Body of pancreas (tissue), 4 donors: ENCODE data around the gene LGALS4. TPM values are rescaled to one million over a fixed set of nuclear protein-coding genes. Genes with fewer than 3 reads are reported as not detected.
"Not testable (repeated sequence)": the region's sequence is repeated elsewhere in the genome, so short reads cannot be mapped to it uniquely, and the experiment has no call there.

Experiments used
- ATAC-seq: fragments of 150-250 bp; one replicate; pipeline ENCODE4 v1.9.1; 2016
- DNase-seq, 4 donors: peaks; one replicate each; pipeline ENCODE4 v3.0.0-alpha.2; 2019
- H3K27ac ChIP-seq, 4 donors: fragments of 200-600 bp; sonication (generic); 1 replicate in 3 of 4; 2 replicates in 1 of 4; pipeline versions ENCODE4 v1.5.1 to v1.6.1; 2016 to 2019; ENCODE audit warnings: mild to moderate bottlenecking in 1 of 4, mixed read lengths in 1 of 4, moderate library complexity in 1 of 4
- H3K27me3 ChIP-seq, 2 donors: fragments of 200-600 bp; sonication (generic); one replicate each; pipeline ENCODE4 v1.6.0; 2016; ENCODE audit warnings: mild to moderate bottlenecking in 1 of 2
- H3K36me3 ChIP-seq, 2 donors: fragments of 200-600 bp; sonication (generic); replicated peaks in 1 of 2; 2 replicates each; pipeline ENCODE4 v1.5.1; 2016; ENCODE audit warnings: low read depth in 2 of 2; ENCODE audit not compliant: insufficient read depth in 1 of 2
- H3K4me1 ChIP-seq: fragments of 200-600 bp; sonication (generic); one replicate; pipeline ENCODE4 v1.6.0; 2016
- H3K4me3 ChIP-seq, 2 donors: fragments of 200-600 bp; sonication (generic); 1 replicate in 1 of 2; 2 replicates in 1 of 2; pipeline ENCODE4 v1.5.1; 2016 to 2019
- H3K9me3 ChIP-seq, 3 donors: fragments of 200-600 bp; sonication (generic); 1 replicate in 2 of 3; 2 replicates in 1 of 3; pipeline ENCODE4 v1.5.1; 2016
- CTCF ChIP-seq, 7 experiments: fragments of 450-650 bp in 4 of 7; fragments of 200-600 bp in 3 of 7; sonication (generic) in 3 of 7; IDR thresholded peaks; one replicate each; pipeline ENCODE4 v1.5.1; 2016 to 2019; ENCODE audit warnings: antibody characterized with exemption in 7 of 7
- POLR2A ChIP-seq, 3 donors: fragments of 450-650 bp; IDR thresholded peaks; one replicate each; pipeline ENCODE4 v1.6.1; 2016; ENCODE audit warnings: antibody characterized with exemption in 3 of 3, mild to moderate bottlenecking in 2 of 3
- WGBS, 2 donors: methylation state at CpG; one replicate each; pipeline ENCODE4 v1.1.5; 2017; 5-methylcytosine and 5-hydroxymethylcytosine counted together
- intact Hi-C: fragments of 100-400 bp; cut with DNase I; formaldehyde crosslinking; loops from one replicate; pipeline ENCODE4 v1.15.1; 2023
- total RNA-seq, 2 donors: library from RNA; depleted of rRNA; stranded (reverse); fragments of >200 nt; gene quantifications; one replicate each; pipeline ENCODE4 v1.1.0, GENCODE V29; 2016

LGALS4 gene
- total RNA-seq, 2 donors from 2014 or later: 54.1 to 153 TPM

DNA sequence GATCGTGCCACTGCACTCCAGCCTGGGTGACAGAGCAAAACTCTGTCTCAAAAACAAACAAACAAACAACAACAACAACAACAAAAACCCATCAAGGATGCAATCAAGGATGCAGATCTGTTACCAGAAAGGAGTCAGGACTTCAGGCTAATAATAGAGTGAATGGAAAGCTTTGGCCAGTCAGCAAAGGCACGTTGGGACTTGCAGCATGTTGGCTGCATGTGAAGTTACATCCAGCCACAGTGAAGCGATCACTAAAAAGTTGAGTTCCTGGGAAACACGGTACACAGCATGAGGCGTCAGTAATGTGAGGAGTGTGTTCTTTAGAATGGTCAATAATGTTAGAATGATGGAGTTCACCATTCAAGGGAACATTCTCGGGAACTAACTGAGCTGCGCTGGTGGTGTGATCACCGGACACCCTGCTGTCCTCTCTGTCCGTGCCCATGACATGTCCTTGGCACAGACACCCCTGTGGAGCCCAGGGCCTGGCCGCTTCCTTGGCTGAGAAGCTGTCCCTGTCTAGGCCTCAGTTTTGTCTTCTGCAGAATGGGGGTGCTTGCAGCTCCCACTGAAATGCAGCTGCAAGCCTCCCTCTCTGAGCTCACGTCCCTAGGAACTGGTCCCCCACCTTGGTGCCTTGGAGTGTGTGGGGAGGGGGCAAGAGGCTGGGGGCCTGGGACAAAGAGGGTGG lies 26.0 kb downstream of the LGALS4 start:
- Histone ChIP-seq H3K4me3 (no peak overlapping the region), H3K4me1 (peaks cover 7% of the 10 kb centered on the region), H3K27ac (no peak overlapping the region), H3K36me3 (no peaks in the 10 kb centered on the region), H3K9me3 (no peaks in the 10 kb centered on the region), H3K27me3 (no peaks in the 10 kb centered on the region)
- intact Hi-C loops: no loop called here
- 77 to 85% methylated on average over 9 to 11 of the region's 11 CpGs for WGBS, 2 donors
- ATAC-seq (no peak), DNase-seq (no peak)
- TF ChIP-seq CTCF (IDR thresholded peaks at IDR 0.05) (no peak), POLR2A (IDR thresholded peaks at IDR 0.05) (no peak)

DNA sequence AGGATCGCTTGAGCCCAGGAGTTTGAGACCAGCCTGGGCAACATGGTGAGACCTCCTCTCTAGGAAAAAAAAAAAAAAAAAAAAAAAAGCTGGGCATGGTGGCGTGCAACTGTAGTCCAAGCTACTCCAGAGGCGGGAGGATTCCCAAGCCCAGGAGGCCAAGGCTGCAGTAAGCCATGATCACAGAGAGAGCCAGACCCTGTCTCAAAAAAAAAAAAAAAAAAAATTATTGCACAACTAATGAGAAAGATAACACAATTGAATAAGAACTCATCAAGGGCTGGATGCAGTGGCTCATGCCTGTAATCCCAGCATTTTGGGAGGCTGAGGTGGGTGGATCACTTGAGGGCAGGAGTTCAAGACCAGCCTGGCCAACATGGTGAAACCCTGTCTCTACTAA lies 26.7 kb downstream of the LGALS4 start:
- H3K4me1 ChIP-seq, H3K27ac ChIP-seq, H3K9me3 ChIP-seq, intact Hi-C loops, DNase-seq, ATAC-seq, H3K4me3 ChIP-seq, H3K36me3 ChIP-seq, H3K27me3 ChIP-seq: not testable (repeated sequence)
- WGBS, 2 donors: 89 to 95% methylated on average over 3 of the region's 3 CpGs

- WGBS, 2 donors: 98 to 99% methylated on average over 6 of the region's 7 CpGs
- TF ChIP-seq POLR2A (IDR thresholded peaks at IDR 0.05) (no peak), CTCF (IDR thresholded peaks at IDR 0.05) (no peak)
- no peaks in the 10 kb centered on the region for H3K36me3 ChIP-seq
- no peaks in the 10 kb centered on the region for H3K27me3 ChIP-seq
- no peak overlapping the region for H3K4me3 ChIP-seq
- no peak overlapping the region for H3K27ac ChIP-seq
- ATAC-seq (no peak), DNase-seq (no peak)
- peaks cover 7% of the 10 kb centered on the region for H3K4me1 ChIP-seq
- intact Hi-C loops: no loop called here
- H3K9me3 ChIP-seq: no peaks in the 10 kb centered on the region
Measured at GRCh38 chr19:38785187-38785699, 27.5 kb downstream of the LGALS4 start.

- 36 to 38% methylated on average over 3 of the region's 3 CpGs for WGBS, 2 donors
Measured at GRCh38 chr19:38784224-38784623, 28.5 kb downstream of the LGALS4 start.

DNA sequence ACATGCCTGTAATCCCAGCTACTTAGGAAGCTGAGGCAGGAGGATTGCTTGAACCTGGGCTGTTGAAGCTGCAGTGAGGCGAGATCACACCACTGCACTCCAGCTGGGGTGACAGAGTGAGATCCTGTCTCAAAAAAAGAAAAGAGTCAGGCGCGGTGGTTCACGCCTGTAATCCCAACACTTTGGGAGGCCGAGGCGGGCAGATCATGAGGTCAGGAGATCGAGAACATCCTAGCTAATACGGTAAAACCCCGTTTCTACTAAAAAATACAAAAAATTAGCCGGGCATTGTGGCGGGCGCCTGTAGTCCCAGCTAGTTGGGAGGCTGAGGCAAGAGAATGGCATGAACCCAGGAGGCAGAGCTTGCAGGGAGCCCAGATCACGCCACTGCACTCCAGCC lies 30.5 kb downstream of the LGALS4 start:
- WGBS, 2 donors: 89% methylated on average over 13 of the region's 13 CpGs
- H3K4me1 ChIP-seq, H3K27ac ChIP-seq, DNase-seq, H3K4me3 ChIP-seq, H3K36me3 ChIP-seq, H3K9me3 ChIP-seq, intact Hi-C loops, H3K27me3 ChIP-seq, ATAC-seq: not testable (repeated sequence)

More at GRCh38 chr19:38784224-38784623, 28.5 kb downstream of the LGALS4 start:
- no peak overlapping the region for H3K4me3 ChIP-seq
- intact Hi-C loops: no loop called here
- no peaks in the 10 kb centered on the region for H3K27me3 ChIP-seq
- DNase-seq (peak in 3 of 4 donors; percentile 26 to 56 (median 29)), ATAC-seq (peak; percentile 85)
- peaks cover 7% of the 10 kb centered on the region for H3K4me1 ChIP-seq
- TF ChIP-seq POLR2A (IDR thresholded peaks at IDR 0.05) (no peak), CTCF (IDR thresholded peaks at IDR 0.05) (no peak)
- no peaks in the 10 kb centered on the region for H3K36me3 ChIP-seq
- peak overlapping the region in 2 of 4 donors; percentile 1 to 29 for H3K27ac ChIP-seq
- no peaks in the 10 kb centered on the region for H3K9me3 ChIP-seq

- no peak for TF ChIP-seq POLR2A (IDR thresholded peaks at IDR 0.05)
- TF ChIP-seq CTCF (IDR thresholded peaks at IDR 0.05): no peak
- ATAC-seq (no peak), DNase-seq (no peak)
- H3K27me3 ChIP-seq: no peaks in the 10 kb centered on the region
- 69% methylated on average over 7 of the region's 7 CpGs for WGBS, 2 donors
- no peak overlapping the region for H3K27ac ChIP-seq
- no peaks in the 10 kb centered on the region for H3K9me3 ChIP-seq
- intact Hi-C loops: no loop called here
- no peaks in the 10 kb centered on the region for H3K36me3 ChIP-seq
- no peak overlapping the region for H3K4me3 ChIP-seq
- H3K4me1 ChIP-seq: peaks cover 7% of the 10 kb centered on the region
Measured at GRCh38 chr19:38781058-38781457, 31.7 kb downstream of the LGALS4 start.
